Activated CD4-positive, alpha-beta T cell treated with anti-CD3 and anti-CD28 coated beads for 24 hours (primary cell): ENCODE measurements around the gene GRIA1.

Experiments
- DNase-seq, 2 donors: peaks; one replicate each; pipeline ENCODE4 v3.0.0-alpha.2; 2020; ENCODE audit warnings: low read depth in 2 of 2

GRIA1 gene

GRCh38 chr5:153546566-153546965, 56.1 kb downstream of the GRIA1 start:
- DNase-seq = no peak

GRCh38 chr5:153551537-153552079, 61.1 kb downstream of the GRIA1 start:
- no peak for DNase-seq

DNA sequence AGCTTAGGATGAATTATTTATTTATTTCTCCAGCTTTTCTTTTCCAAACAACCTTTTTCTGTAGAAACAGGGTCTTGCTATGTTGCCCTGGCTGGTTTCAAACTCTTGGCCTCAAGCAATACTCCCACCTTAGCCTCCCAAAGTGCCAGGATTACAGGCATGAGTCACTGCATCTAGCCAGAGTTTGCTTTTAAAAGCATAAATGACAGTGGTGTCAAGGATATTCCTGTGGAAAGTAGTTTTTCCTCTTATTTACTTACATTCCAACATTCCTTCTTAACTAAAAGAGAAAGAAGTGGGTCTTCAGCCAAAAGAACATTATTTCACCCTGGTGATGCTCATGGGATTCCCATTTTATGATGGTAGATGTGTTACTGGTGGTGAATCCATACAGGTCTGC, 62.4 kb downstream of the GRIA1 start:
- no peak for DNase-seq

GRCh38 chr5:153555420-153556114, 65.1 kb downstream of the GRIA1 start:
- no peak for DNase-seq

DNA sequence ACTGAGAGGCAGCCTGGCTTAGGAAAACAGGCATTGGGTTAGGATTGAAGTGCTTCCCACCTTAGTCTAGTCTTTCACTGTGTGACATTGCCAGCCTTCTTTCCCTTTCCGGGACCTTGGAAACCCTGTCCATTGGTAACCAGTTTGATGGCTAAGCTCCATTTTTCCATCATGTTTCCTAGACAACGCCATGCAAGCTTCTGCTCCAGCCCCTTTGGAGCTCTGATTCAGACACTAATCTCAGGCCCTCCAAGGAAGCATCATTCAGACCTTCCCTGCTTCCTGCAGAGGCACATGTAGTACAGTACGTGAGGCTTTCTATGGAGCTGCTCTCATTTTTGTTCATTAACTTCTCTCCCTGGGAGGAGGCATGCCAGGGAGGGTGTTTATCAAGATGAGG, 68.5 kb downstream of the GRIA1 start:
- DNase-seq = no peak

DNA sequence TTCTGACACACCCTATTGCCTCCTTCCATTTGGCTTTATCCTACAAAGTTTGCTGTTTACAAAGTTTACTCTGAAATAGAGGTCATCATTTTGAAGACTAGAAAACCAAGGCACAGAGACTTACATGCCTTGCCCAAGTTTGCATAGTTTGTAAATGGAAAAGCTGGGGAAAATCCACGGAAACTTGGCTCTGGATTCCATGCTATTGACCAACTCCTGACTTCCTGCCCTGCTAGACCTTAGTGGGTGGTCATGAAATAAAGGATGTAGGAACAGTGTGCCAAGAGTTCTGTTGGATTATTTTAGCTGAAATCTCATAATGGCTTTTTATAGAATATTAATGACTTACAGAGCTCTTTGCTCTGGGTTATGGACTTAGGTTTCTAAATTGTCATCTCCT, 69.5 kb downstream of the GRIA1 start:
- DNase-seq = no peak

DNA sequence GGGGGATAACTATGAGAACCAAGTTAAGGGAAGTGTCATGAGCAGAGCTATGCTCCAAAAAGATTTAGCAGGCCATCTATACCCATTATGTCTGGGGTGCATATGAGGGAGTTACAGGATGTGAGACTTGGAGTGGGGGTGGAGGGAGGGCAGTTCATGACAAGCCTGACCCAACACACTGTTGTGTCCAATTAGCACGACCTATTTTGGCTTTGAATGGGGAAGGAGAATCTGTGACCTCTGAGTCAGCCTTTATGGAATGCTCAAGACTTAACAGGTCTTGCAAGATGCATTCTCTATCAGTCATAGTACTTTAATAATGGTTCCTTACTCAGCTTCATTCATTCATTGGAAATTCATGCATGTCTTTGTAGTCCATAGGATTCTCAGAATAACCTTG, 71.7 kb downstream of the GRIA1 start:
- DNase-seq = no peak

DNA sequence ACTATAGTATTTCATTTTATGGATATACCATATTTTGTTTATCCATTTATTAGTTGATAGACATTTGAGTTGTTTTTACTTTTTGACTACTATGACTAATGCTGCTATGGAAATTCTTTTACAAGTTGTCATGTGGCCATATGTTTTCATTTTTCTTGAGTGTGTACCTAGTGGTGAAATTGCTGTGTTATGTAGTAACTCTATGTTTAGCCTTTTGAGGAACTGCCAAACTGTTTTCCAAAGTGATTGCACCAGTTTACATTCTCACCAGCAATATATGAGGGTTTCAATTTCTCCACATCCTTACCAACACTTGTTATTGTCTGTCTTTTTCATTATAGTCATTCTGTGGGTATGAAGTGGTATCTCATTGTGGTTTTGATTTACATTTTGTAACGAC, 75.4 kb downstream of the GRIA1 start:
- DNase-seq = no peak

DNA sequence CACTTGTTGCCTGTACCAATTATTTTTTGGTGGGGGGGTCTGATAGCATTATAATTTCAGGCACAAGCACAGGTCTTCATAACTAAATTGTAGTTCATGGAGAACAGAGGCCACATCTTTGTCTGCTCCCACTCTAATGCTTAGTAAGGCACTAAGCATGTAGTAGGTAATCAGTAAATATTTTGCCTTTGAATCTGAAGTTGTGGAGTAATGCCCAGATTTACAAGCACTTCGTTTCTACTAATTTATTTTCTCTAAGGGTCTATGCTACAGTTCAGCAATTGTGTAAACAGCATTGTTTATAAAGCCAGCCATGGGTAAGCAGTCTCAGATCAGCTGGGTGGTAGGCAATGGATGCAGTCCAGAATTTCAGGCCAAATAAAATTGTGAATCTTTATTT, 78.6 kb downstream of the GRIA1 start:
- no peak for DNase-seq

GRCh38 chr5:153571162-153571561, 80.7 kb downstream of the GRIA1 start:
- DNase-seq = no peak

DNA sequence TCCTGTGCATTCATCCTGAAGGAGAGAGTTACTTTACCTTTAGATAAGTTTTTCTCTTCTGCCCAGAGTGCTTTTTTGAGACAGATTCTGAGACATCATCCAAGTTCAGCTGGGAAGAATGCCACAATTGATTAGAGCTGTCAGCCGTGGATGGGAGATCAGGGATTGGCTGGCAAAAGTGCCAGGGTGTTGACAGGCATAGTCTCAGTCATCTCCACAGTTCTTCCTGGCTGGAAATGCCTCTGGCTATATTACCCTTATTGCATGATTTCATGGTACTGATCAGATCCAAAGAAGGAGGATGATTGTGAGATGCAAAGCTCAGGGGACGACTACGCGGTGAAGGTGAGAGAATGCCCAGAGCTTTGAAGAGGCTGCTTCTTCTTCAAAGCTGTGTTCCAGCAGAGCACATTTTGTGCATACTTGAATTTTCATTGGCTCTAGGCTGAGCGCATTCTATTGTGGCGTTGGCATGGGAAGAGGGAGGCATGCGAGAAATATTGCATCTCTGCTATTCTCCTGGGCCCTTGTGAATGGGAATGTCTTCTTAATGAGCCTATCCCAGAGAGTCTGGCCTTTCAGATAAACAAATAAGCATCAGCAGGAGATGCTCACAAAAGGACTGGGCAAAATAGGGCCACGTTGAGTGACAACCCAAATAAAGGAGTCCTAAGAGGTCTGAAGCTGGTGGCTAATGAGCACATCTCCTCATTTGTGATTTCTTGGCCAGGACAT, 82.1 kb downstream of the GRIA1 start:
- DNase-seq = no peak

- no peak for DNase-seq
Observed at GRCh38 chr5:153573326-153574033, 83.0 kb downstream of the GRIA1 start.

GRCh38 chr5:153584126-153584959, 93.9 kb downstream of the GRIA1 start:
- DNase-seq = no peak

DNA sequence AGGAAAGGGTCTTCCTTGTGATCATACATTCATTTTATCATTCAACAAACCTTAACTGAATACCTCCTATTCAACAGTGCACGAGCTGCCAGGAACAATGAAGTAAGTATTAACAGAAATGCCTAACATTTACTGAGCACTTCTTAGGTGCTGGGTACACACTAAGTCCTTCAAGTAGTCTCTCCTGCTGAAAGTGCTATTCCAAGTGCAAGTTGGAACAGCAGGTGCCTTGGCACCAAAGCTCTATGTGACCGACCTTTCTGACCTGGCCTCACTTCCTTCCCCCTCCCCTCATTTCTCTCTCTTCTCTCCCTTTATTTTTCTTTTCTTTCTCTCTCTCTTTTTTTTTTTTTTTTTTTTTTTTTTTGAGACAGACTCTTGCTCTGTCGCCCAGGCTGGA, 94.5 kb downstream of the GRIA1 start:
- DNase-seq = no peak

DNA sequence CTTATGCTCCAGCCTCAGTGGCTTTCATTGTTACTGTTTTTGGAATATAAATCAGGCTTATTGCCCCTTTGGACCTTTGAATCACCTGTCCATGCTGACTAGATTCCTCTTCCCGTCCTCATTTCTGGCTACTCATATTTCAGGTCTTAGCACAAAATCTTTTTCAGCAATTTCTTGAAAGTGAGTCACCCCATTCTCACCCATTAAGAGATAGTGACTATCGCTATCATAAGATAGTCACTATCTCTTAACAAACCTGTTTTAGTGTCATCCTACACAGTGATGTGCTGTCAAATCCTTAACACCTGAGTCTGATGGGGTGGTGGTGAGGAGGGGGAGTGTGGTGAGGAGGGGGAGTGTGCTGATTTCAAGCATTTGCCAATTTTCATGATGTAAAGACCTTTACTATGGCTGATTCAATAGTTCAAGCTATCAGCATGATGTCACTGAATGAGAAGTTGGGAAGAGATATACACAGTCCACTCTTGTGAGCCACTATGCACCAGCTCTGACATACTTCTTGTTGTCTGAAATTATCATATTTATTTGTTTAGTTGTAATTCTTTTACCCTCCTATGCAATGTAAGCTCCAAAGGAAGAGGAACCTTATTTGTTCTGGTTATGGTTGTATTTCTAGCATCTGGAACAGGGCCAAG, 95.3 kb downstream of the GRIA1 start:
- no peak for DNase-seq

DNA sequence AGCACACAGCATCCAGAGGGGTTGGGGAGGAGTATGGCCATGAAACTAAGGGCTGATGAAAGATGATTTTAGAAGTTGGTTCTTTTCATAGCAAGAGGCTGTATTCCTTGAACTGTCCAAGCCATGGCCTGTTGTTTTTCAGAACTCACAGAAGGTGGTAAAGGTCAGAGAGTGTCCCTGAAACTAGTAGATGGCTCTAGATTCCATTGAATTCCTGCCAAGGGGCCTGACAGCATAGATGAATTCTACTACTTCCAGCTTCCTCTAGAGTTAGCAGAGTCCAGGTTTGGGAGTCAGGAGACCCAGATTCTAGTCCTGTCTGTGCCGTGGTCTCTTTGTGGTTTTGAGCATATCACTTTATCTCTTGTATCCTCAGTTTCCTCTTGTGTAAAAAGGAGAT, 101.6 kb downstream of the GRIA1 start:
- DNase-seq = no peak

DNA sequence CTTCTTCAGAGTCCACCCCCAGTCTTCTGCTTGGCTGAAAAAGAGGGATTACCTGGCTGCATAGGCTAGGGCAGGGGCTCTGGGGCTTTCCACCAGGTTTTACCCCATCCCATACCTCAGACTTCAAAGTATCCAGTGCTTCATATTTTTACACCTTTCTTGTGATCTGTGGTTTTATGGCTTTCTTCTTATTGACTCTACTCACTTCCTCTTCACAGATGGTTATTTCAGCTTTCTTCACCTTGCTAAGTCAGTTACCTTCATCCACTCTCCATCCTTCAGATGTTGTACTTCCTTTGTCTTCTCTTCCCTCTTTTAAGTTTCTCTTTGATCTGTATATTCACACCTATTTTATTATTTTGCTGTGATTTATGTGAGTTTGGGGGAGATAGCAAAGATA, 104.3 kb downstream of the GRIA1 start:
- DNase-seq = no peak

DNA sequence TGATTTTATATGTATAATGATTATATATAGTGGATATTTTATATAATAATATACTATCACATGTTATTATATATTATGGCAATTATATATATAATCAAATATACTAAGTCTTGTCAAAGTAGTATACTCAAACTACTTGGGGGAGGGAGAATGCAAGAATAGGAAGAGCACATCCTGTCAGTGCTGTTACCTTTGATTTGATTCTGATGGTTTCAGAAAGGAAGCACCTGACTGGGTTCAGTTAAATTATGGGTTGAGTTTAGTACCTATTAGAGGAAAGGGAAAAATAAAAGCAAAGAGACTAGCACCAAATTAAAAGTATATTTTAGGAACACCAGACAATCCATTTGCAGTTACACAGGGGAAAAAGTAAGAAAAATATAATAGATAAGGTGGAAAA, 107.6 kb downstream of the GRIA1 start:
- no peak for DNase-seq

GRCh38 chr5:153601377-153601776, 110.9 kb downstream of the GRIA1 start:
- no peak for DNase-seq

DNA sequence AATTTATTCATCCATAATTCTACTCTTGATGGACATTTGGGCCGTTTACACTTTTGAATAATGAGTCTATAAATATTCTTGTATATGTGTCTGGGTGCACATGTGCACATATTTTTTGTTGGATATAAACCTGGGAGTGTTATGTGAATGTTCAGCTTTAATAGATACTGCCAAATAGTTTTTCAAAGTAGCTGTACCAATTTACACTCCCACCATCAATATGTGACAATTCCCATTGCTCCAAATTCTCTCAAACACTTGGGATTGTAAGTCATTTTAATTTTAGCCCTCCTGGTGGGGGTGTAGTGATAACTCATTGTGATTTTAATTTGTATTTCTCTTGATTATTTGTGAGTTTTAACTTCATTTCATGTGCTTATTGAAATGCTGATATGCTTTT, 114.9 kb downstream of the GRIA1 start:
- DNase-seq = no peak

- DNase-seq = no peak
Observed at GRCh38 chr5:153610009-153610408, 119.5 kb downstream of the GRIA1 start.
